Urinary bladder (tissue), 4 donors: Measurements from ENCODE around the gene NLRC3. TPM values are rescaled to one million over a fixed set of nuclear protein-coding genes. Genes with fewer than 3 reads are reported as not detected.

Experiments used
- DNase-seq: peaks from one replicate; pipeline ENCODE4 v3.0.0-alpha.2; 2015; ENCODE audit errors: extremely low spot score
- H3K27ac ChIP-seq: one replicate; pipeline ENCODE4 v1.5.1; 2013; ENCODE audit warnings: low read depth, mild to moderate bottlenecking, moderate library complexity
- H3K36me3 ChIP-seq: one replicate; pipeline ENCODE4 v1.6.1; 2013; ENCODE audit warnings: mild to moderate bottlenecking, moderate library complexity; ENCODE audit not compliant: insufficient read depth
- H3K4me1 ChIP-seq: one replicate; pipeline ENCODE4 v1.6.1; 2013; ENCODE audit warnings: mild to moderate bottlenecking, moderate library complexity; ENCODE audit not compliant: insufficient read depth
- H3K4me3 ChIP-seq: one replicate; pipeline ENCODE4 v1.5.1; 2013; ENCODE audit warnings: low read depth, low read length
- WGBS: extraction: QIAGEN DNeasy Blood & Tissue Kit; methylation state at CpG from one replicate; pipeline ENCODE4 v1.1.7; 2013; 5-methylcytosine and 5-hydroxymethylcytosine counted together
- polyA plus RNA-seq: library from polyadenylated mRNA; stranded (reverse); fragments of 200-250 nt; gene quantifications from one replicate; pipeline ENCODE4 v1.2.3, GENCODE V29; 2013
- total RNA-seq: library from RNA; depleted of rRNA; stranded (reverse); fragments of >200 nt; gene quantifications from one replicate; pipeline ENCODE4 v1.2.3, GENCODE V29; 2014
- donor health status: healthy with polysubstance abuse.
- donor health status: healthy.

NLRC3 gene
- total and polyA plus RNA-seq, 2 donors, result 0.49 to 1.2 TPM

DNA sequence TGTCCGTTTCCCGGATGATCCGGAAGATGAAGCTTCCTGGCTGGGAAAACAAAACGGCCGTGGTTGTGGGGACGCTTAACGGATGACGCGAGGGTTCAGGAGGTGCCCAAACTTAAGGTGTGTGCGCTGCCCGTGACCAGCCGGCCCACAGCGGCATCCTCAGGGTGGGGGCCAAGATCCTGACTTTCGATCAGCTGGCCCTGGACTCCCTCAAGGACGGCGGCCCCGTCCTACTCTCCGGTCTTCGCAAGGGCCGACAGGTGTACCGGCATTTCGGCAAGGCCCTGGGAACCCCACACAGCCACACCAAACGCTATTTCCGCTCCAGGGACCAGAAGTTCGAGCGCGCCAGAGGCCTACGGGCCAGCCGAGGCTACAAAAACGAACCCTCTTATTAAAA, 80.8 kb downstream of the NLRC3 start:
- WGBS, result 95% methylated on average over 30 of the region's 30 CpGs
- H3K4me1 ChIP-seq, result no peaks in the 10 kb centered on the region

GRCh38 chr16:3495176-3495575, 82.0 kb downstream of the NLRC3 start, which contains the start of gene C16orf90:
Gene C16orf90 (minus strand): TSS chr16:3495489. CDS start chr16:3495421, 68 bp downstream.
- no peak for DNase-seq
- Histone ChIP-seq H3K27ac (no peak within 1 kb of the TSS), H3K36me3 (no peaks in the 10 kb centered on the region), H3K4me1 (no peaks in the 10 kb centered on the region), H3K4me3 (no peak within 1 kb of the TSS)
- 87% methylated on average over 3 of the region's 3 CpGs for WGBS

More for the DNA sequence above, 80.8 kb downstream of the NLRC3 start:
- Histone ChIP-seq H3K36me3 (no peaks in the 10 kb centered on the region), H3K4me3 (no peak overlapping the region), H3K27ac (no peak overlapping the region)
- no peak for DNase-seq

- WGBS, result 93% methylated on average over 16 of the region's 16 CpGs
- Histone ChIP-seq H3K4me1 (no peaks in the 10 kb centered on the region), H3K4me3 (no peak overlapping the region), H3K27ac (no peak overlapping the region), H3K36me3 (no peaks in the 10 kb centered on the region)
- DNase-seq, result no peak
Measured at GRCh38 chr16:3494386-3494973, 82.7 kb downstream of the NLRC3 start.

- 93% methylated on average over 10 of the region's 10 CpGs for WGBS
- Histone ChIP-seq H3K4me1 (no peaks in the 10 kb centered on the region), H3K36me3 (no peaks in the 10 kb centered on the region), H3K27ac (no peak overlapping the region), H3K4me3 (no peak overlapping the region)
- DNase-seq, result no peak
Measured at GRCh38 chr16:3492356-3492755, 84.8 kb downstream of the NLRC3 start.

GRCh38 chr16:3490911-3491629, 86.1 kb downstream of the NLRC3 start:
- WGBS, result 59% methylated on average over 17 of the region's 17 CpGs
- no peak overlapping the region for H3K4me3 ChIP-seq
- H3K4me1 ChIP-seq, result no peaks in the 10 kb centered on the region
- H3K27ac ChIP-seq, result no peak overlapping the region
- no peaks in the 10 kb centered on the region for H3K36me3 ChIP-seq
- DNase-seq, result no peak

Other genes with a start within 250 kb of the NLRC3 start
- 0.85 TPM for gene OR2C1, start 221.5 kb downstream of the NLRC3 start, total RNA-seq
- gene OR2C1, start 221.5 kb downstream of the NLRC3 start, polyA plus RNA-seq, result 0.09 TPM
- gene ZSCAN32, start 176.4 kb downstream of the NLRC3 start, total RNA-seq, result 7.9 TPM
- 13.7 TPM for gene ZSCAN32, start 176.4 kb downstream of the NLRC3 start, polyA plus RNA-seq
- 5.9 TPM for gene ZNF174, start 176.2 kb downstream of the NLRC3 start, total RNA-seq
- gene ZNF174, start 176.2 kb downstream of the NLRC3 start, polyA plus RNA-seq, result 15.9 TPM
- gene ZNF597, start 133.9 kb downstream of the NLRC3 start, total RNA-seq, result 4.1 TPM
- gene ZNF597, start 133.9 kb downstream of the NLRC3 start, polyA plus RNA-seq, result 1.9 TPM
- gene NAA60, start 133.7 kb downstream of the NLRC3 start, total RNA-seq, result 15.8 TPM
- gene NAA60, start 133.7 kb downstream of the NLRC3 start, polyA plus RNA-seq, result 47.1 TPM
- gene C16orf90, start 81.9 kb downstream of the NLRC3 start, total RNA-seq, result not detected
- gene C16orf90, start 81.9 kb downstream of the NLRC3 start, polyA plus RNA-seq, result not detected
- 25.7 TPM for gene CLUAP1, start 76.4 kb downstream of the NLRC3 start, total RNA-seq
- gene CLUAP1, start 76.4 kb downstream of the NLRC3 start, polyA plus RNA-seq, result 26.0 TPM
- 4.4 TPM for gene SLX4, start 34.2 kb upstream of the NLRC3 start, total RNA-seq
- 2.7 TPM for gene SLX4, start 34.2 kb upstream of the NLRC3 start, polyA plus RNA-seq
- 25.2 TPM for gene DNASE1, start 77.3 kb upstream of the NLRC3 start, total RNA-seq
- gene DNASE1, start 77.3 kb upstream of the NLRC3 start, polyA plus RNA-seq, result 9.4 TPM
- 43.1 TPM for gene TRAP1, start 140.1 kb upstream of the NLRC3 start, total RNA-seq
- 64.1 TPM for gene TRAP1, start 140.1 kb upstream of the NLRC3 start, polyA plus RNA-seq